Measurements from ENCODE around the gene DLX2. TPM values are rescaled to one million over a fixed set of nuclear protein-coding genes. Genes with fewer than 3 reads are reported as not detected.

DLX2 gene
- total and polyA plus RNA-seq, 2 of the 13 experiments (the other 11 are each of a cell fraction or from before 2014, with no cell fraction given): 0.07 to 0.15 TPM

DNA sequence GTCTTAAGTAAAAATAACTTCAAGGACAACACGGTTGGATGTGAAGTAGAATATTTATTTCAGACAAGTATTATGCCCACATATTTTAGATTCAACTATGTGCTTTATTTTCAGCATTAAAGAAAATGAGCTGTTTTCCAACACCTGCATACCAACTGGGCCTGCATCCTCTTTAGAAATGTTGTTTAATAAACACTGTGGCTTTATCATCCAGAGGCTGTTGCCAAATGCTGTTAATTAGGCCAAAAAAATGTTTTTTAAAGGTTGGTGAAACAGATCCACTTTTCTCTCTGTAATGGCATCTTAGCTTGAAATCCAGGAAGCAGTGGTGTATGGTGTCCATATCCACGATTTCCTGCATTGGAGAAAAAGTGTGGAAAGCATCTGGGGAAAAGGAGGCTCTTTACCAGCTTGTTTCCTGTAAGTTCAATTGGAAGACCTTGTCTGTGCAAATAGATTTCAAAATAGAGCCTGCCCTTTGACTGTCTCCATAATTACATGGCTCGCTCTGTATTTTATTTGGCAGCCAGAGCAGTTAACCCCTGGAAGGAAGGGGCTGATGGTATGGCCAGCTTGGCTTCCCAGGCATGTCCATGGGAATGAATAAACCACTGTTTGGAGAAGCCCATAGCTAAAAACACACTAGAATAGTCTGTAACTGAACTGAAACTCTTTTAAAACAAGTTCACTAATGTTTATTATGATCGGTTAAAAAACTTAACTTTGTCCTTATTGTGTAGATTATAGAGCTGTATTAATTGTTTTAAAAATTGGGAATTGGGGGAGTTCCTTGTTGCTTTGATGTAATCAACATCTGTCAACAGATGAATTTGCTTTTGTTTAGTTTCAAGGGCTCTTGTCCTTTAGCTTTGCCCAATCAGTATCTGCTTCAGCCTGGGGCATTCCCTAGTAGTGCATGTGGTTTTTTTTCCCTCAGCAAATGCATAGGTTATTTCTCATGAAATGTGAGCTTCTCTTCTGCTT lies 50.4 kb downstream of the DLX2 start (continued):
- TF ChIP-seq, protein P1, sequence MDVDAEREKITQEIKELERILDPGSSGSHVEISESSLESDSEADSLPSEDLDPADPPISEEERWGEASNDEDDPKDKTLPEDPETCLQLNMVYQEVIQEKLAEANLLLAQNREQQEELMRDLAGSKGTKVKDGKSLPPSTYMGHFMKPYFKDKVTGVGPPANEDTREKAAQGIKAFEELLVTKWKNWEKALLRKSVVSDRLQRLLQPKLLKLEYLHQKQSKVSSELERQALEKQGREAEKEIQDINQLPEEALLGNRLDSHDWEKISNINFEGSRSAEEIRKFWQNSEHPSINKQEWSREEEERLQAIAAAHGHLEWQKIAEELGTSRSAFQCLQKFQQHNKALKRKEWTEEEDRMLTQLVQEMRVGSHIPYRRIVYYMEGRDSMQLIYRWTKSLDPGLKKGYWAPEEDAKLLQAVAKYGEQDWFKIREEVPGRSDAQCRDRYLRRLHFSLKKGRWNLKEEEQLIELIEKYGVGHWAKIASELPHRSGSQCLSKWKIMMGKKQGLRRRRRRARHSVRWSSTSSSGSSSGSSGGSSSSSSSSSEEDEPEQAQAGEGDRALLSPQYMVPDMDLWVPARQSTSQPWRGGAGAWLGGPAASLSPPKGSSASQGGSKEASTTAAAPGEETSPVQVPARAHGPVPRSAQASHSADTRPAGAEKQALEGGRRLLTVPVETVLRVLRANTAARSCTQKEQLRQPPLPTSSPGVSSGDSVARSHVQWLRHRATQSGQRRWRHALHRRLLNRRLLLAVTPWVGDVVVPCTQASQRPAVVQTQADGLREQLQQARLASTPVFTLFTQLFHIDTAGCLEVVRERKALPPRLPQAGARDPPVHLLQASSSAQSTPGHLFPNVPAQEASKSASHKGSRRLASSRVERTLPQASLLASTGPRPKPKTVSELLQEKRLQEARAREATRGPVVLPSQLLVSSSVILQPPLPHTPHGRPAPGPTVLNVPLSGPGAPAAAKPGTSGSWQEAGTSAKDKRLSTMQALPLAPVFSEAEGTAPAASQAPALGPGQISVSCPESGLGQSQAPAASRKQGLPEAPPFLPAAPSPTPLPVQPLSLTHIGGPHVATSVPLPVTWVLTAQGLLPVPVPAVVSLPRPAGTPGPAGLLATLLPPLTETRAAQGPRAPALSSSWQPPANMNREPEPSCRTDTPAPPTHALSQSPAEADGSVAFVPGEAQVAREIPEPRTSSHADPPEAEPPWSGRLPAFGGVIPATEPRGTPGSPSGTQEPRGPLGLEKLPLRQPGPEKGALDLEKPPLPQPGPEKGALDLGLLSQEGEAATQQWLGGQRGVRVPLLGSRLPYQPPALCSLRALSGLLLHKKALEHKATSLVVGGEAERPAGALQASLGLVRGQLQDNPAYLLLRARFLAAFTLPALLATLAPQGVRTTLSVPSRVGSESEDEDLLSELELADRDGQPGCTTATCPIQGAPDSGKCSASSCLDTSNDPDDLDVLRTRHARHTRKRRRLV (CRISPR knock-in tag; IDR thresholded peaks at IDR 0.05): 0 out of 2 replicates have a peak, but pooled peaks have one; percentile 22
- no peak for TF ChIP-seq ZSCAN21 (CRISPR knock-in tag; IDR thresholded peaks at IDR 0.05; ENCODE audit: borderline replicate concordance)
- 0 out of 2 replicates have a peak, but pooled peaks have one; percentile 35 for TF ChIP-seq KDM2A (CRISPR knock-in tag; IDR thresholded peaks at IDR 0.05; ENCODE audit: borderline replicate concordance, low read depth)
- peak; percentile 93 for TF ChIP-seq RCOR2 (CRISPR knock-in tag; IDR thresholded peaks at IDR 0.05)
- no peak for TF ChIP-seq ZNF737 (CRISPR knock-in tag; IDR thresholded peaks at IDR 0.05; ENCODE audit: borderline replicate concordance)
- TF ChIP-seq ZKSCAN8 (CRISPR knock-in tag; IDR thresholded peaks at IDR 0.05; ENCODE audit: borderline replicate concordance): peak; percentile 85
- TF ChIP-seq, protein P2, sequence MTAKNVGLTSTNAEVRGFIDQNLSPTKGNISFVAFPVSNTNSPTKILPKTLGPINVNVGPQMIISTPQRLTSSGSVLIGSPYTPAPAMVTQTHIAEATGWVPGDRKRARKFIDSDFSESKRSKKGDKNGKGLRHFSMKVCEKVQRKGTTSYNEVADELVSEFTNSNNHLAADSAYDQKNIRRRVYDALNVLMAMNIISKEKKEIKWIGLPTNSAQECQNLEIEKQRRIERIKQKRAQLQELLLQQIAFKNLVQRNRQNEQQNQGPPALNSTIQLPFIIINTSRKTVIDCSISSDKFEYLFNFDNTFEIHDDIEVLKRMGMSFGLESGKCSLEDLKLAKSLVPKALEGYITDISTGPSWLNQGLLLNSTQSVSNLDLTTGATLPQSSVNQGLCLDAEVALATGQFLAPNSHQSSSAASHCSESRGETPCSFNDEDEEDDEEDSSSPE (CRISPR knock-in tag; IDR thresholded peaks at IDR 0.05): no peak
- no peak for TF ChIP-seq ZNF451 (CRISPR knock-in tag; IDR thresholded peaks at IDR 0.05)
- peak; percentile 61 for TF ChIP-seq ZNF629 (CRISPR knock-in tag; conservative IDR thresholded peaks at IDR 0.05)
- TF ChIP-seq, protein P3, sequence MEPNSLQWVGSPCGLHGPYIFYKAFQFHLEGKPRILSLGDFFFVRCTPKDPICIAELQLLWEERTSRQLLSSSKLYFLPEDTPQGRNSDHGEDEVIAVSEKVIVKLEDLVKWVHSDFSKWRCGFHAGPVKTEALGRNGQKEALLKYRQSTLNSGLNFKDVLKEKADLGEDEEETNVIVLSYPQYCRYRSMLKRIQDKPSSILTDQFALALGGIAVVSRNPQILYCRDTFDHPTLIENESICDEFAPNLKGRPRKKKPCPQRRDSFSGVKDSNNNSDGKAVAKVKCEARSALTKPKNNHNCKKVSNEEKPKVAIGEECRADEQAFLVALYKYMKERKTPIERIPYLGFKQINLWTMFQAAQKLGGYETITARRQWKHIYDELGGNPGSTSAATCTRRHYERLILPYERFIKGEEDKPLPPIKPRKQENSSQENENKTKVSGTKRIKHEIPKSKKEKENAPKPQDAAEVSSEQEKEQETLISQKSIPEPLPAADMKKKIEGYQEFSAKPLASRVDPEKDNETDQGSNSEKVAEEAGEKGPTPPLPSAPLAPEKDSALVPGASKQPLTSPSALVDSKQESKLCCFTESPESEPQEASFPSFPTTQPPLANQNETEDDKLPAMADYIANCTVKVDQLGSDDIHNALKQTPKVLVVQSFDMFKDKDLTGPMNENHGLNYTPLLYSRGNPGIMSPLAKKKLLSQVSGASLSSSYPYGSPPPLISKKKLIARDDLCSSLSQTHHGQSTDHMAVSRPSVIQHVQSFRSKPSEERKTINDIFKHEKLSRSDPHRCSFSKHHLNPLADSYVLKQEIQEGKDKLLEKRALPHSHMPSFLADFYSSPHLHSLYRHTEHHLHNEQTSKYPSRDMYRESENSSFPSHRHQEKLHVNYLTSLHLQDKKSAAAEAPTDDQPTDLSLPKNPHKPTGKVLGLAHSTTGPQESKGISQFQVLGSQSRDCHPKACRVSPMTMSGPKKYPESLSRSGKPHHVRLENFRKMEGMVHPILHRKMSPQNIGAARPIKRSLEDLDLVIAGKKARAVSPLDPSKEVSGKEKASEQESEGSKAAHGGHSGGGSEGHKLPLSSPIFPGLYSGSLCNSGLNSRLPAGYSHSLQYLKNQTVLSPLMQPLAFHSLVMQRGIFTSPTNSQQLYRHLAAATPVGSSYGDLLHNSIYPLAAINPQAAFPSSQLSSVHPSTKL (CRISPR knock-in tag; IDR thresholded peaks at IDR 0.05): peak; percentile 99
- no peak for TF ChIP-seq HNRNPH1 (optimal IDR thresholded peaks at IDR 0.05; ENCODE audit: low read depth, low read length)
- TF ChIP-seq, protein P4, sequence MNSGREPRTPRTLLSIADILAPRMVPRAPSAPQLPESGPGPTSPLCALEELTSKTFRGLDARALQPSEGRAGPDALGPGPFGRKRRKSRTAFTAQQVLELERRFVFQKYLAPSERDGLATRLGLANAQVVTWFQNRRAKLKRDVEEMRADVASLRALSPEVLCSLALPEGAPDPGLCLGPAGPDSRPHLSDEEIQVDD (CRISPR knock-in tag; IDR thresholded peaks at IDR 0.05; ENCODE audit: borderline replicate concordance): no peak
